Osteocyte (in vitro differentiated cells): Measurements from ENCODE around the gene WDR91. TPM values are rescaled to one million over a fixed set of nuclear protein-coding genes. Genes with fewer than 3 reads are reported as not detected.

Experiments used
- DNase-seq: peaks from one replicate; pipeline ENCODE4 v3.0.0; 2021; ENCODE audit warnings: mixed read lengths; ENCODE audit not compliant: unreplicated experiment; ENCODE audit errors: extremely low spot score
- H3K27ac Mint-ChIP-seq: one replicate; pipeline ENCODE4 v1.8.0; 2021; ENCODE audit warnings: mild to moderate bottlenecking, mixed read lengths; ENCODE audit not compliant: unreplicated experiment
- H3K27me3 Mint-ChIP-seq: one replicate; pipeline ENCODE4 v1.8.0; 2021; ENCODE audit warnings: mixed read lengths; ENCODE audit not compliant: unreplicated experiment
- H3K36me3 Mint-ChIP-seq: one replicate; pipeline ENCODE4 v1.8.0; 2021; ENCODE audit warnings: mixed read lengths; ENCODE audit not compliant: unreplicated experiment
- H3K4me1 Mint-ChIP-seq: one replicate; pipeline ENCODE4 v1.8.0; 2021; ENCODE audit warnings: mixed read lengths; ENCODE audit not compliant: unreplicated experiment
- H3K4me3 Mint-ChIP-seq: one replicate; pipeline ENCODE4 v1.8.0; 2021; ENCODE audit warnings: mild to moderate bottlenecking, moderate library complexity, mixed read lengths; ENCODE audit not compliant: unreplicated experiment
- H3K9me3 Mint-ChIP-seq: one replicate; pipeline ENCODE4 v1.8.0; 2021; ENCODE audit warnings: mixed read lengths; ENCODE audit not compliant: unreplicated experiment
- CTCF ChIP-seq: fragments of 200-600 bp; sonication (generic); IDR thresholded peaks from 2 replicates; pipeline ENCODE4 v1.5.0; 2021; ENCODE audit warnings: antibody characterized with exemption, mild to moderate bottlenecking, moderate library complexity
- total RNA-seq: library from RNA; stranded (reverse); gene quantifications from 2 replicates; pipeline ENCODE4 v1.2.1, GENCODE V29; 2021

The WDR91 gene
- total RNA-seq, 1 donor from 2014 or later: 10.8 TPM

- no peak for TF ChIP-seq CTCF
- no peak overlapping the region for H3K27ac Mint-ChIP-seq
These were observed 6.5 kb downstream of the WDR91 start for GRCh38 chr7:135204876-135205275.

GRCh38 chr7:135204341-135204749, 7.0 kb downstream of the WDR91 start:
- Mint-ChIP-seq H3K27me3 (no peaks in the 10 kb centered on the region), H3K9me3 (no peaks in the 10 kb centered on the region), H3K36me3 (peaks cover 32% of the 10 kb centered on the region), H3K27ac (no peak overlapping the region), H3K4me1 (peaks cover 2% of the 10 kb centered on the region), H3K4me3 (no peak overlapping the region)
- DNase-seq: no peak
- TF ChIP-seq CTCF: no peak

More at GRCh38 chr7:135204876-135205275, 6.5 kb downstream of the WDR91 start:
- no peaks in the 10 kb centered on the region for H3K9me3 Mint-ChIP-seq
- H3K36me3 Mint-ChIP-seq: peaks cover 27% of the 10 kb centered on the region
- DNase-seq: no peak
- no peaks in the 10 kb centered on the region for H3K27me3 Mint-ChIP-seq
- no peak overlapping the region for H3K4me3 Mint-ChIP-seq
- H3K4me1 Mint-ChIP-seq: peaks cover 2% of the 10 kb centered on the region

- Mint-ChIP-seq H3K27me3 (no peaks in the 10 kb centered on the region), H3K4me1 (no peaks in the 10 kb centered on the region), H3K27ac (no peak overlapping the region), H3K4me3 (no peak overlapping the region), H3K9me3 (no peaks in the 10 kb centered on the region), H3K36me3 (peaks cover 43% of the 10 kb centered on the region)
- no peak for TF ChIP-seq CTCF
- no peak for DNase-seq
These were observed 10.0 kb downstream of the WDR91 start for GRCh38 chr7:135201350-135201749.

GRCh38 chr7:135200821-135201331, 10.4 kb downstream of the WDR91 start:
- TF ChIP-seq CTCF: no peak
- H3K4me3 Mint-ChIP-seq: no peak overlapping the region
- no peaks in the 10 kb centered on the region for H3K9me3 Mint-ChIP-seq
- H3K27ac Mint-ChIP-seq: no peak overlapping the region
- no peaks in the 10 kb centered on the region for H3K27me3 Mint-ChIP-seq
- DNase-seq: no peak
- H3K36me3 Mint-ChIP-seq: peaks cover 44% of the 10 kb centered on the region
- H3K4me1 Mint-ChIP-seq: no peaks in the 10 kb centered on the region

GRCh38 chr7:135199439-135199838, 11.9 kb downstream of the WDR91 start:
- no peak for DNase-seq
- H3K4me1 Mint-ChIP-seq: peaks cover 3% of the 10 kb centered on the region
- H3K9me3 Mint-ChIP-seq: no peaks in the 10 kb centered on the region
- H3K4me3 Mint-ChIP-seq: no peak overlapping the region
- peaks cover 48% of the 10 kb centered on the region for H3K36me3 Mint-ChIP-seq
- no peak for TF ChIP-seq CTCF
- no peak overlapping the region for H3K27ac Mint-ChIP-seq
- H3K27me3 Mint-ChIP-seq: no peaks in the 10 kb centered on the region
